Glutamatergic neuron (in vitro differentiated cells): ENCODE measurements around the gene TLK2. TPM values are rescaled to one million over a fixed set of nuclear protein-coding genes. Genes with fewer than 3 reads are reported as not detected.
A peak's percentile ranks its signal among the peaks of the same experiment; 100 is the strongest.
"Not testable (repeated sequence)": the region's sequence is repeated elsewhere in the genome, so short reads cannot be mapped to it uniquely, and the experiment has no call there.

Experiments
- DNase-seq: peaks from one replicate; pipeline ENCODE4 v3.0.0; 2022
- H3K27ac Mint-ChIP-seq: one replicate; pipeline ENCODE4 v1.8.0; 2020; ENCODE audit warnings: mild to moderate bottlenecking, mixed read lengths, inconsistent platforms; ENCODE audit not compliant: unreplicated experiment
- H3K27me3 Mint-ChIP-seq: one replicate; pipeline ENCODE4 v1.8.0; 2020; ENCODE audit warnings: mild to moderate bottlenecking, moderate library complexity, mixed read lengths, inconsistent platforms; ENCODE audit not compliant: unreplicated experiment
- H3K36me3 Mint-ChIP-seq: one replicate; pipeline ENCODE4 v1.8.0; 2020; ENCODE audit warnings: mild to moderate bottlenecking, mixed read lengths, inconsistent platforms; ENCODE audit not compliant: unreplicated experiment
- H3K4me1 Mint-ChIP-seq: one replicate; pipeline ENCODE4 v1.8.0; 2020; ENCODE audit warnings: mild to moderate bottlenecking, low read depth, mixed read lengths, inconsistent platforms; ENCODE audit not compliant: unreplicated experiment
- H3K4me3 Mint-ChIP-seq: one replicate; pipeline ENCODE4 v1.8.0; 2020; ENCODE audit warnings: mild to moderate bottlenecking, mixed read lengths, inconsistent platforms; ENCODE audit not compliant: unreplicated experiment
- H3K9me3 Mint-ChIP-seq: one replicate; pipeline ENCODE4 v1.8.0; 2020; ENCODE audit warnings: mild to moderate bottlenecking, moderate library complexity, mixed read lengths, inconsistent platforms; ENCODE audit not compliant: unreplicated experiment
- total RNA-seq: library from RNA; stranded (reverse); fragmentation: NEBNext Ultra II Directional; extraction: Animal tissue kit (Norgen Biotek cat#: 25700); gene quantifications from one replicate; pipeline ENCODE4 v1.2.1, GENCODE V29; 2021; ENCODE audit not compliant: unreplicated experiment
- TF ChIP-seq, protein P1 (sequence below): fragments of 200-600 bp; sonication (generic); IDR thresholded peaks from one replicate; pipeline ENCODE4 v1.5.0; 2021; ENCODE audit not compliant: partially characterized antibody, unreplicated experiment

The TLK2 gene
- total RNA-seq, 1 donor from 2014 or later = 61.5 TPM

DNA sequence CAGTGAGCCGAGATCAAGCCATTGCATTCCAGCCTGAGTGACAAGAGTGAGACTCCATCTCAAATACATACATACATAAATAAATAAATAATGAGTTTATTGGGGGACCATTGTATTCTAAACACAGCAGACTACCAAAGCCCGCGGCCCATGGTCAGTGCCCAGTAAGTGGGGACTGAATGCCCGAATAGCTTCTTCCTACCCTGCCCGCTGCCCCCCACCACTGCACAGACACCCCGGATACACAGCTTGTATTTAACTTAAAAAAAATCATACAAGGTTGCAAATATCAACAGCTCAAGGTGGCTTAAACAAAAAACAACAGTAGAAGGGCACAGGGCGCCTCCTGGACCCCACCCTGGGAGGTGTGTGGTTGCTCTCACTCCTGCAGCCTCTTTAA, 22.6 kb upstream of the TLK2 start:
- Mint-ChIP-seq H3K27ac (no peak overlapping the region), H3K4me3 (no peak overlapping the region), H3K9me3 (peaks cover 1% of the 10 kb centered on the region), H3K27me3 (peaks cover under 1% of the 10 kb centered on the region), H3K36me3 (no peaks in the 10 kb centered on the region), H3K4me1 (no peaks in the 10 kb centered on the region)
- DNase-seq = no peak
- TF ChIP-seq, protein P1, sequence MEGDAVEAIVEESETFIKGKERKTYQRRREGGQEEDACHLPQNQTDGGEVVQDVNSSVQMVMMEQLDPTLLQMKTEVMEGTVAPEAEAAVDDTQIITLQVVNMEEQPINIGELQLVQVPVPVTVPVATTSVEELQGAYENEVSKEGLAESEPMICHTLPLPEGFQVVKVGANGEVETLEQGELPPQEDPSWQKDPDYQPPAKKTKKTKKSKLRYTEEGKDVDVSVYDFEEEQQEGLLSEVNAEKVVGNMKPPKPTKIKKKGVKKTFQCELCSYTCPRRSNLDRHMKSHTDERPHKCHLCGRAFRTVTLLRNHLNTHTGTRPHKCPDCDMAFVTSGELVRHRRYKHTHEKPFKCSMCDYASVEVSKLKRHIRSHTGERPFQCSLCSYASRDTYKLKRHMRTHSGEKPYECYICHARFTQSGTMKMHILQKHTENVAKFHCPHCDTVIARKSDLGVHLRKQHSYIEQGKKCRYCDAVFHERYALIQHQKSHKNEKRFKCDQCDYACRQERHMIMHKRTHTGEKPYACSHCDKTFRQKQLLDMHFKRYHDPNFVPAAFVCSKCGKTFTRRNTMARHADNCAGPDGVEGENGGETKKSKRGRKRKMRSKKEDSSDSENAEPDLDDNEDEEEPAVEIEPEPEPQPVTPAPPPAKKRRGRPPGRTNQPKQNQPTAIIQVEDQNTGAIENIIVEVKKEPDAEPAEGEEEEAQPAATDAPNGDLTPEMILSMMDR = no peak

DNA sequence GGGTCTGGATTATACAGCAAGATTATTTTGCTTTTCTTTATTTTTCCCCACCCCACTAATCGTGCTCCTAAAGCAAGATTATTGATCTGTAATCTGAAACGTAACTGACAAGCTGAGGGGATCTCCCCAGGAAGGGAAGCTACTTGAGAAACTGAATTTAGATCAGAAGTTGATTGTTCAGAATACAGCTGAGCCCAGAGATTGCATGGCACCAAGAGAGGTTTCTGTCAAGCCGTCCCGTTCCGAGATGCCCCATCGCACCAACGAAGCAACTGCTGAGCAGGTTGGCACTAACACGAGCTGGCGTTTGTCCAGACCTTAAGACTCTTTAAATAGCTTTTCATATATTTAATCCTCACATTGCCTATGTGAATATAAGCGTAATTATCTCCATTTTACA, 20.1 kb upstream of the TLK2 start:
- not testable (repeated sequence) for H3K27me3 Mint-ChIP-seq, H3K9me3 Mint-ChIP-seq, H3K27ac Mint-ChIP-seq, H3K4me1 Mint-ChIP-seq, DNase-seq, H3K36me3 Mint-ChIP-seq, H3K4me3 Mint-ChIP-seq

DNA sequence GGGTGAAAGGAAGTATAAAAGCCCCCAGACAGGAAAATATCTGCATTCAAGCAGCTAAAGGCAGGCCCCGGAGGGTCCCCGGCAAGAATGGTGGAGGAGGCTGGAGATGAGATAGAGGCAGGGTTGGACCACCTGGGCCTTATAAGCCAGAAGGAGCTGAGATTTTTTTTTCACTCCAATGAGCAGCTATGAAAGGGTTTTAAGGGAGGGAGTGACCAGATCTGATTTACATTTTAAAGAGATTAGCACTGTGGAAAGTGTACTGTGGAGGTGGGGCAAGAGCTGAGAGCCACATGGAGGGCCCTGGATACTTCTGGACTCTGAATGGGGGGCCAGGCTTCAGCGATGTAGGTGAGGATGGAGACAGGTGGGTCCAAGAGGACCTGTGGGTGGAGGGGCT, 14.2 kb upstream of the TLK2 start:
- H3K4me1 Mint-ChIP-seq, H3K4me3 Mint-ChIP-seq, H3K36me3 Mint-ChIP-seq, DNase-seq, H3K27me3 Mint-ChIP-seq, H3K9me3 Mint-ChIP-seq: not testable (repeated sequence)
- peak overlapping the region; percentile 48 for H3K27ac Mint-ChIP-seq

DNA sequence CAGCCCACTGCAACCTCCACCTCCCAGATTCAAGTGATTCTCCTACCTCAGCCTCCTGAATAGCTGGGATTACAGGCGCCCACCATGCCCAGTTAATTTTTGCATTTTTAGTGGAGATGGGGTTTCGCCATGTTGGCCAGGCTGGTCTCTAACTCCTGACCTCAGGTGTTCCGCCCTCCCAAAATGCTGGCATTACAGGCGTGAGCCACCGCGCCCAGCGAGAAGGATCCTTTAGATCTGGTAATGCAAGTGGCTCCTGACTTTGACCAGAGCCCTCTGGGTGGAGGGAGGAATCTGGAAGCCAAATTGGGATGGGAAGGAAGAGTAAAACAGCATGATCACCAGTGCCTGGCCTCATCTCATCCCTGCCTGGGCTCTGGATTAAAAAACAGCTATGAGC, 13.4 kb upstream of the TLK2 start:
- H3K27ac Mint-ChIP-seq, DNase-seq, H3K36me3 Mint-ChIP-seq, H3K27me3 Mint-ChIP-seq, H3K4me1 Mint-ChIP-seq, H3K4me3 Mint-ChIP-seq, H3K9me3 Mint-ChIP-seq: not testable (repeated sequence)

DNA sequence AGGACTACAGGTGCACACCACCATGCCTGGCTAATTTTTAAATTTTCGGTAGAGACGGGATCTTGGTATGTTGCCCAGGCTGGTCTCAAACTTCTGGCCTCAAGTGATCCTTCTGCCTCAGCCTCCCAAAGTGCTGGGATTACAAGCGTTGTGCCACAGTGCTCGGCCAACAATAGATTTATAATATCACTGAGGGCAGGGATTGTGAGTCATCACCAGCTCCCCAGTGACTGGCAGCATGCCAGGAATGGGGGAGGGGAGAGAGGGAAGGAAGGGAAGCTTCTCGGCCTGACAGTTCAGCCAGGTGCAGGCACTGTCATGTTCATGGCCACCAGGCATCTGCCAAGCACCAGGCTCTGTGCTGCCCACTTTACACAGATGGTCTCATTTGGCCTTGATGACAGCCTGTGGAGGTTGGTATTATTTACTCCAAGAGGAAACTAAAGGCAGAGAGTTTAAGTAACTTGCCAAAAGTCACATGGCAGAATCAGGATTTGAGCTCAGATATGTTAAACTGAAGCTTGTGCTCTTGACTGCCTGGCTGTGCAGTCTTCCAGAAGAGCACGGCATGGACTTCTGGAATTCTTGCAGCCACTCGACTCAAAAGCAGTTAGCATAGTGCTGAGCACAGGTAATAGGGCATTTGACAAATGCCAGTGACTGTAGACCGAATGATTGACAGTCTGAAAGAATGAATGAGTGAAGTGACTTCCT, 7.8 kb upstream of the TLK2 start:
- not testable (repeated sequence) for H3K27me3 Mint-ChIP-seq, H3K36me3 Mint-ChIP-seq, H3K4me3 Mint-ChIP-seq, H3K27ac Mint-ChIP-seq, H3K4me1 Mint-ChIP-seq, H3K9me3 Mint-ChIP-seq
- peak; percentile 49 for DNase-seq

DNA sequence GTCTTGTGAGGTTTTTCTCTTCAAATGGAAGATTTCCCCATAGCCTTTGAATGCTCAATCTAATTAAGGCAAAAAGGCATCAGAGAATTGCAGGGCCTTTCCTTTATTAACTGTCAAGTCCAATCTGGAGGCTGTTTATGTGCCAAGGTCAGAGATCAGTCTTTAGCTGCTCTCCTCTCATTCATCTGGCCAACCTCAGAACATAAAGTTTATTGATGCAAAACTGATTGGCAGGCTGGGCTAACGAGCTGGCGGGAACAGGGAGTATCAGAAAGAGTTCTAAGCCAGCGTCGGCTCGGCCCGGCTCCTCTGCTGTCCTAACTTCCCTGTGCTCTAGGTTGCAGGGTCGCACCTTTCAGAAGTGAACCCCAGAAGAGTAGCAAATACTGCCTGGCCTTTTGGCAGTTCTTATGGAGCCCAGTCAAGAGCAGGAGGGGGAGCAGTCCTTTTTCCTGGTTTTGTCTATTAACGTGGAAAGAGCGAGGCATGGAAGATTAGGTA, 7.2 kb upstream of the TLK2 start:
- H3K4me3 Mint-ChIP-seq, DNase-seq, H3K27ac Mint-ChIP-seq, H3K9me3 Mint-ChIP-seq, H3K27me3 Mint-ChIP-seq, H3K36me3 Mint-ChIP-seq, H3K4me1 Mint-ChIP-seq: not testable (repeated sequence)

DNA sequence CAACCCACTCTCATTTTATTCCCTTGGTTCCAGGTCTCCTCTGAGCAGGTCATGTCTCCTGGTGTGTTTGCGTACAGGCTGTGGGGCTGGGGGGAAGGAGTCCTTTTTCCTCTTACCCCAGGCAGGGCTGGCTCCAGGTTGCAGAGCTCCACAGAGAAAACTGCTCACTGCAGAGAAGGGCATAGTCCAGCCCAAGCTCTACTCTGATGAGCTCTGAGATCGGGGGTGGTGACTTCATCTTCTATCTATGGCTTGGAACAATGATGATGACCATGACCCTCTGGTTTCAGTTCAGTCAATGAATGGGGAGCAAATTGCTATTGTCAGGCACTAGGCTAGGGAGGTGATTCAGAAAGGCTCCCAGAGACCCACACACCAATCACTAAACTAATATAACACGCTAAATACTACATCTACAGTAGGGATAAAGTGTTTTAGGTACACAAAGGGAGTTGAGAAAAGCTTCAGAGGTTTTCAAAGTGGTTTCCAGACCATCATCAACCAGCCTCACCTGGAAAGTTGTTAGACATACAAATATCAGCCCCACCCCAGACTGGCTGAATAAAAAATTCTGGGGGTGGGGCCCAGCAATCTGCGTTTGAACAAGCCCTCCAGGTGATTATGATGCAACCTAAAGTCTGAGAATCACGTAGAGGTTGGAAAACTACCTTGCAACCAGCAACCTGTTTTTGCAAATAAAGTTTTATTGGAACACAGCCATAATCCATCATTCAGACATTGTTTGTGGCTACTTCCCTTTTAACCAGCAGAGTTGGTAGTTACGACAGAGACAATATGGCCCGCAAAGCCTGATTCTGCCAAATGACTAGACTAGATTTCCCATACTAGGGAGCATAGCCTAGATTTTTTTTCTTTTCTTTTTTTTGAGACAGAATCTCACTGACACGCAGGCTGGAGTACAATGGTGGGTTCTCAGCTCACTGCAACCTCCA, 5.3 kb upstream of the TLK2 start:
- not testable (repeated sequence) for DNase-seq, H3K4me3 Mint-ChIP-seq, H3K36me3 Mint-ChIP-seq, H3K9me3 Mint-ChIP-seq, H3K4me1 Mint-ChIP-seq, H3K27ac Mint-ChIP-seq, H3K27me3 Mint-ChIP-seq

DNA sequence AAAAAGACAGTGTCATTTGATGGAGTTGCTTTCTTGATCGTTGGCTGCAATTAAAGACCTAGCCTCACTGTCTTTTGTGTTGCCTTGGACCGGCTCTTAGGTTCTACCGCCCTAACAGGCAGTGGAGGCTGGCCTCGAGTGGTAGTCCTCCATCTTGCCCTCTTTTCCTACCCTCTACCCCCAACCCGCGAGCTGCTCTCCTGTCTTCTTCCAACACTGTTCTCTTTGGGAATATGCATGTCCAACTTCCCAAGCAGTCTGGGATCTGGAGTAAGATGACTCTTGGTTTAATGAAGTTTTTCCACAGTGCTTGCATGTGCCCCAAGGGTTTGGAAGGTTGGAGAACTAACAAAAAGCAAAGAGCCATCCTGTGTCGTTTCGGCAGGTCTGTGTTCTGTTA, 1.5 kb upstream of the TLK2 start:
- Mint-ChIP-seq H3K27ac (peak overlapping the region; percentile 78), H3K27me3 (peaks cover 11% of the 10 kb centered on the region), H3K4me3 (peak overlapping the region; percentile 84)
- H3K9me3 Mint-ChIP-seq, H3K36me3 Mint-ChIP-seq, H3K4me1 Mint-ChIP-seq, DNase-seq: not testable (repeated sequence)

DNA sequence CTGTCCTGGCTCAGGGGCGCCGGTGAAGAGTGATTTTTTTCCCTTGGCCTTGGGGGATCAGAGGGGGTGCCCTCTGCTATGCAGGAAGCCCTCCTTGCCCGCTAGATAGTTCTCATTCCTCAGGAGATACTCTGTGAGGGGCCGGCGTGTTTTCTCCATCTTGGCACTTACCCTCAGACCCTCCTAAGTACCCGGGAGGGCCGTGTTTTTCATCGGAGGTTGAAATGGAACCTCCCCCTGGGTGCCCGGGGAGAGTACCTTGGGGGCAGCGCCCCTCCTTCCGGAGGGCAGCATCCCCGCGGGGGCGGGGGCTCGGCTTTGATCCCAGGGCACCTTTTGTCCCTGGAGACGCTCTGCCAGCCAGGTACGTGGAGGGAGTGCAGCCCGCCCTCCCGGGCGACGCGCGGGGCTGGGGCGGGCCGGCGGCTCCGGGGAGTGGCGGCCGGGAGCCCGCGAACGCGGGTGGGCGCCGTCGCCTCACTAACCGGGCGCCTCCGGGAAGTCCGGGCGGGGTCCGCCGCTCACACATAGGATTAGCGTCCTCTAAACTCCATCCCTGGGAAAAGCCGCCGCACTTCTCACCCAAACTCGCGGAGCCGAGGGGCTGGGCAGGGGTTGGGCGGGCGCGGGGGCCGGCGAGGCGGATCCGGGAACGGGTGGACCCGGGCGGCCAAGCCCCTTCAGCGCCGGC, 762 bp upstream of the TLK2 start:
- H3K9me3 Mint-ChIP-seq, H3K36me3 Mint-ChIP-seq, H3K4me1 Mint-ChIP-seq: not testable (repeated sequence)
- Mint-ChIP-seq H3K27ac (peak overlapping the region; percentile 78), H3K4me3 (peak overlapping the region; percentile 84), H3K27me3 (peaks cover 11% of the 10 kb centered on the region)
- DNase-seq = peak; percentile 50

DNA sequence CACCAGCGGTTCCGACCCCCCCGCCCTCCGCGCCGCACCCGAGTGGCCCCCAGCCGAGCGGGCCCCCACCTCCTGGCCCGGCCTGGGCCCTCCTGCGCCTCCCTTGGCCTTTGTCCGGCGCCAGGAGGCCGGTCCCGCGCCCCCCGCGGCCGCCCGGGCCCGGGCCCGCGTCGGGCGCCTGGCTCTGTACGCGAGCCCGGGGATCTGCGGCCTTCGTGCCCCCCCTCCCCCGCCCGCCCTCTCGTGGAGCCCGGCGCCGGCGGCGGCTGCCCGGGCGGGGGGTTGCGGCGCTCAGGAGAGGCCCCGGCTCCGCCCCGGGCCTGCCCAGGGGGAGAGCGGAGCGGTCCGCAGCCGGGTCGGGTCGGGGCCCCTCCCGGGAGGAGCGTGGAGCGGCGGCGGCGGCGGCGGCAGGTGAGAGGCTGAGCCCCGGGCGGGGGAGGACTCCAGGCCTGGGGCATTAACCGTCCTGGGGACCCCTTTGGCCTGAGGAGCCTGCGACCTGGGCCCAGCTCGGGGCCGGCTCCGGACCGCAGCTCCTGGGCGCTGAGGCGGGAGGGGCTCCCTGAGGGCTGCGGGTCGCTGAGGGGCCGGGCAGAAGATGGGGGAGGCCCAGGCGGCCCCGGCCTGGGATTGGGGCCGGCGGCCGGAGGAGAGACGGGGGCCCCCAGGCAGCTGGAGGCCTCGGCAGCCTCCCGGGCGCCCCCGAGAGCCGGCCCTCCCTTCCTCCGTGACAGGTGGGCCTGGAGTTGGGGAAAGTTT, 434 bp downstream of the TLK2 start:
- DNase-seq = peak; percentile 44
- not testable (repeated sequence) for H3K27ac Mint-ChIP-seq, H3K9me3 Mint-ChIP-seq, H3K4me1 Mint-ChIP-seq, H3K36me3 Mint-ChIP-seq, H3K4me3 Mint-ChIP-seq
- peaks cover 10% of the 10 kb centered on the region for H3K27me3 Mint-ChIP-seq
